Measurements from ENCODE around the gene ARL15.

The ARL15 gene

DNA sequence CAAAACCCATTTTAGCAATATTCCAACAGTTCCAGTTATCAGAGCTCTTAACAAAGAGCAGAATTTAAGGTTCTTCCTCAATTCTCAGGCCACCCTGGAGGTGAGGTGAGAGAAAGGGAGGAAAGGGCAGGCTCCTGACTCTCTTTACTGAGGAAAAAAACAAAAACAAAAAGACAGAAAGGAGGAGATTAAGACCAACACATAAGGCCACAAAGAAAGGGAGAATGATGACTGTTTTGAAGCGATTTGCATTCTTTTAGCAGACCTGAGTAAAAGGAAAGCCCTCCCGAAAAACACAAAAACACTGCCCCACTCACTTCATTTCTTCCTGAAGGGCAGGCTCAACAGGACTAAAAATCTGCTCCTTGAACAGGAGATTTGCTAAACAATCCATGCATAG is 300.5 kb downstream of the ARL15 start:
- Histone ChIP-seq H3K4me2 (ENCODE audit: low read length) (no peak overlapping the region), H3K27ac (ENCODE audit: low read length) (no peak overlapping the region), H3K9ac (ENCODE audit: low read length) (no peak overlapping the region)

DNA sequence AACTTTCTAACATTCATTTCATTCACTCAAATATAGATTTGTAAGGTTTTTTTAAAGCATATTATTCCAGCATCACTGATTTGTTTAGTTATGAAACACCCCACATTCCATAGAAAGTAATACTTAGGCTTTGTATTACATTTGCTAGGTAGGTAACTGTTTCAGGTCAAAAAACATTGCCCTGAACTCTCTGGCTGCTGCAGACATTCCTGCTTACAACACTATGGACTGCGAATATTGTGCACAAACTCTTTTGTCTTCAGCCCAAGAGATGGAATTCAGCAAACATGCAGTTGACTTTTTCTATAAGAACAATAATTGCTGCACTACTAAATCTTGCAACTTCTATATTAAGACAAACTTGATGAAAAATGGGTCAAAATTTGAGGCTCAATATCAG is 301.0 kb downstream of the ARL15 start:
- Histone ChIP-seq H3K27me3 (ENCODE audit: low read depth, low read length) (no peaks in the 10 kb centered on the region), H3K27ac (ENCODE audit: low read length) (no peak overlapping the region), H2AFZ (ENCODE audit: low read depth, low read length) (no peak overlapping the region), H3K4me2 (ENCODE audit: low read length) (no peak overlapping the region), H3K9me3 (ENCODE audit: insufficient read depth, low read length) (0 out of 2 replicates have a peak, but pooled peaks cover 3% of the 10 kb centered on the region), H3K4me3 (ENCODE audit: low read length) (no peak overlapping the region), H3K36me3 (replicated peaks; ENCODE audit: low read depth, low read length) (no peaks in the 10 kb centered on the region), H3K79me2 (ENCODE audit: low read length) (no peaks in the 10 kb centered on the region), H3K4me1 (ENCODE audit: low read length) (no peaks in the 10 kb centered on the region), H4K20me1 (ENCODE audit: insufficient read depth, low read length) (no peaks in the 10 kb centered on the region), H3K9ac (ENCODE audit: low read length) (no peak overlapping the region)
- TF ChIP-seq EZH2phosphoT487 (IDR thresholded peaks at IDR 0.05; ENCODE audit: low read depth) = no peak
- TF ChIP-seq, protein P1, sequence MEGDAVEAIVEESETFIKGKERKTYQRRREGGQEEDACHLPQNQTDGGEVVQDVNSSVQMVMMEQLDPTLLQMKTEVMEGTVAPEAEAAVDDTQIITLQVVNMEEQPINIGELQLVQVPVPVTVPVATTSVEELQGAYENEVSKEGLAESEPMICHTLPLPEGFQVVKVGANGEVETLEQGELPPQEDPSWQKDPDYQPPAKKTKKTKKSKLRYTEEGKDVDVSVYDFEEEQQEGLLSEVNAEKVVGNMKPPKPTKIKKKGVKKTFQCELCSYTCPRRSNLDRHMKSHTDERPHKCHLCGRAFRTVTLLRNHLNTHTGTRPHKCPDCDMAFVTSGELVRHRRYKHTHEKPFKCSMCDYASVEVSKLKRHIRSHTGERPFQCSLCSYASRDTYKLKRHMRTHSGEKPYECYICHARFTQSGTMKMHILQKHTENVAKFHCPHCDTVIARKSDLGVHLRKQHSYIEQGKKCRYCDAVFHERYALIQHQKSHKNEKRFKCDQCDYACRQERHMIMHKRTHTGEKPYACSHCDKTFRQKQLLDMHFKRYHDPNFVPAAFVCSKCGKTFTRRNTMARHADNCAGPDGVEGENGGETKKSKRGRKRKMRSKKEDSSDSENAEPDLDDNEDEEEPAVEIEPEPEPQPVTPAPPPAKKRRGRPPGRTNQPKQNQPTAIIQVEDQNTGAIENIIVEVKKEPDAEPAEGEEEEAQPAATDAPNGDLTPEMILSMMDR (IDR thresholded peaks at IDR 0.05; ENCODE audit: low read depth, low read length) = no peak

More for the DNA sequence above, 300.5 kb downstream of the ARL15 start:
- no peak for TF ChIP-seq EZH2phosphoT487 (IDR thresholded peaks at IDR 0.05; ENCODE audit: low read depth)
- TF ChIP-seq, protein P1 (IDR thresholded peaks at IDR 0.05; ENCODE audit: low read depth, low read length) = no peak
- Histone ChIP-seq H4K20me1 (ENCODE audit: insufficient read depth, low read length) (no peaks in the 10 kb centered on the region), H3K9me3 (ENCODE audit: insufficient read depth, low read length) (0 out of 2 replicates have a peak, but pooled peaks cover 3% of the 10 kb centered on the region), H3K27me3 (ENCODE audit: low read depth, low read length) (no peaks in the 10 kb centered on the region), H3K79me2 (ENCODE audit: low read length) (no peaks in the 10 kb centered on the region), H3K4me3 (ENCODE audit: low read length) (no peak overlapping the region), H3K36me3 (replicated peaks; ENCODE audit: low read depth, low read length) (no peaks in the 10 kb centered on the region), H3K4me1 (ENCODE audit: low read length) (no peaks in the 10 kb centered on the region), H2AFZ (ENCODE audit: low read depth, low read length) (no peak overlapping the region)

DNA sequence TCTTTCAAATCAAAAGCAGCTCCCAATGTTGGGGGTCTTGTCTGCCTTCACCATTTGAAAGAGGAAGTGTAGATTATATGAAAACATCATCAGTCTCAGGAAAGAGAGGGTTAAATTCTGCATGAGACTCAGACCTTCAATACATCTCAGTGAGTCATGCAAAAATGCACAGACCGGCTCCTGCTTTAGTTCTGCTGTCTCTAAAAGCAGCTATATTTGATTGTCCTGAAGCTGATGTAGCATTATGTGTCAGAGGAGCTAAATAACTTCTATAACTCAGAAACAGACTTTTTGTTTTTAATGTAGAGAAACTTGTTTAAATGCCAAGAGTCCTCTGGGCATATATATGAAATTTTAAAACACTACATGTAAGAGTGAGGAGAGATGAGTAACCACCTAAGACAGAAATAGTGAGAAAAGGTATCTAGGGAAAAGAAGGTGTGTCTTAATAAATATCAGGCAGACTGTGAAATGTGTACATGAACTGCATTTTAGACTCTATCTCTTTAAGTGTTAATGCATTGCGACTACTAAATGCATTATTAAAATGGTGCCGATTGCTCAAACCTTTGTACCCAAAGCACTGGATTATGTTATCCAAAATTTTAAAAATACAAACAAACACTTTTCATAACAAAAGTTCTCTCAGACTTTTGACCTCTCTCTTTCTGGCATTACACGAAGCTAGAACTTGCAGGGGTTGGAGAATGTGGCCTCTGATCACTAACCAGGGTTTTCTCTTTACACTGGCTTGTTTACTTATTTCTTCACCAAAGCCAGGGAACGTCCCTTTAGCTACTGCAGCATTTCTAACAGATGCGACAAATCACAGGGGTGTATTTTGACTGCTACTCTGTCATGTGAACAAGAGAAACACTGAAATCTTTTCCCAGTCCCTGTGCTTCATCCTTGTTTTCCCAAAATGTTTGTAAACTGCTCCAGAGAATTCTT is 302.3 kb downstream of the ARL15 start:
- no peak overlapping the region for H2AFZ ChIP-seq (ENCODE audit: low read depth, low read length)
- TF ChIP-seq EZH2phosphoT487 (IDR thresholded peaks at IDR 0.05; ENCODE audit: low read depth) = no peak
- TF ChIP-seq, protein P1 (IDR thresholded peaks at IDR 0.05; ENCODE audit: low read depth, low read length) = no peak

DNA sequence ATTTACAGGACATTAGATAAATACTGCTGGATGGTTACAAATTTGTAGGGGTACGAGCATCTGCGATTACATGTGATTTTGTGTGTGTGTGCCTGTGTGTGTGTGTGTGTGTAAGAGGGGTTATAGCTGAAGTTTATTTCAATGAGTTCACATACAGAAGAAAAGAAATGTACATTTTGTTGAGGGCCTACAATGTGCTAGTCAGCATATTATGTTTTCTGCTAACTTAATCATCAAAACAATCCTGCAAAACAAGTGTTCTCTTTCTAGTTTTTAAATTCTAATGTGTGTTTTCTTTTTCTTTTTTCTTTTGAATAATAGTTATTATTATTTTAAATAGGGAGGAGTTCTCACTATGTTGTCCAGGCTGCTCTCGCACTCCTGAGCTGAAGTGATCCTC is 305.7 kb downstream of the ARL15 start:
- H3K36me3 ChIP-seq (replicated peaks; ENCODE audit: low read depth, low read length) = no peaks in the 10 kb centered on the region
- H4K20me1 ChIP-seq (ENCODE audit: insufficient read depth, low read length) = no peaks in the 10 kb centered on the region
- no peak overlapping the region for H2AFZ ChIP-seq (ENCODE audit: low read depth, low read length)
- no peak for TF ChIP-seq EZH2phosphoT487 (IDR thresholded peaks at IDR 0.05; ENCODE audit: low read depth)
- TF ChIP-seq, protein P1 (IDR thresholded peaks at IDR 0.05; ENCODE audit: low read depth, low read length) = no peak
- no peak overlapping the region for H3K9ac ChIP-seq (ENCODE audit: low read length)
- no peak overlapping the region for H3K4me2 ChIP-seq (ENCODE audit: low read length)
- no peaks in the 10 kb centered on the region for H3K27me3 ChIP-seq (ENCODE audit: low read depth, low read length)
- H3K27ac ChIP-seq (ENCODE audit: low read length) = no peak overlapping the region
- no peaks in the 10 kb centered on the region for H3K9me3 ChIP-seq (ENCODE audit: insufficient read depth, low read length)
- H3K4me3 ChIP-seq (ENCODE audit: low read length) = no peak overlapping the region
- no peaks in the 10 kb centered on the region for H3K79me2 ChIP-seq (ENCODE audit: low read length)
- H3K4me1 ChIP-seq (ENCODE audit: low read length) = peaks cover 12% of the 10 kb centered on the region

More for the DNA sequence above, 302.3 kb downstream of the ARL15 start:
- no peak overlapping the region for H3K4me2 ChIP-seq (ENCODE audit: low read length)
- no peaks in the 10 kb centered on the region for H3K4me1 ChIP-seq (ENCODE audit: low read length)
- H3K9ac ChIP-seq (ENCODE audit: low read length) = no peak overlapping the region
- H3K27ac ChIP-seq (ENCODE audit: low read length) = no peak overlapping the region
- H4K20me1 ChIP-seq (ENCODE audit: insufficient read depth, low read length) = no peaks in the 10 kb centered on the region
- no peaks in the 10 kb centered on the region for H3K27me3 ChIP-seq (ENCODE audit: low read depth, low read length)
- H3K36me3 ChIP-seq (replicated peaks; ENCODE audit: low read depth, low read length) = no peaks in the 10 kb centered on the region
- no peak overlapping the region for H3K4me3 ChIP-seq (ENCODE audit: low read length)
- no peaks in the 10 kb centered on the region for H3K79me2 ChIP-seq (ENCODE audit: low read length)
- H3K9me3 ChIP-seq (ENCODE audit: insufficient read depth, low read length) = no peaks in the 10 kb centered on the region

All from OCI-LY3 (cell line).